Measurements from ENCODE around the gene PIK3C2G.
"Not testable (repeated sequence)": the region's sequence is repeated elsewhere in the genome, so short reads cannot be mapped to it uniquely, and the experiment has no call there.

Gene PIK3C2G, protein sequence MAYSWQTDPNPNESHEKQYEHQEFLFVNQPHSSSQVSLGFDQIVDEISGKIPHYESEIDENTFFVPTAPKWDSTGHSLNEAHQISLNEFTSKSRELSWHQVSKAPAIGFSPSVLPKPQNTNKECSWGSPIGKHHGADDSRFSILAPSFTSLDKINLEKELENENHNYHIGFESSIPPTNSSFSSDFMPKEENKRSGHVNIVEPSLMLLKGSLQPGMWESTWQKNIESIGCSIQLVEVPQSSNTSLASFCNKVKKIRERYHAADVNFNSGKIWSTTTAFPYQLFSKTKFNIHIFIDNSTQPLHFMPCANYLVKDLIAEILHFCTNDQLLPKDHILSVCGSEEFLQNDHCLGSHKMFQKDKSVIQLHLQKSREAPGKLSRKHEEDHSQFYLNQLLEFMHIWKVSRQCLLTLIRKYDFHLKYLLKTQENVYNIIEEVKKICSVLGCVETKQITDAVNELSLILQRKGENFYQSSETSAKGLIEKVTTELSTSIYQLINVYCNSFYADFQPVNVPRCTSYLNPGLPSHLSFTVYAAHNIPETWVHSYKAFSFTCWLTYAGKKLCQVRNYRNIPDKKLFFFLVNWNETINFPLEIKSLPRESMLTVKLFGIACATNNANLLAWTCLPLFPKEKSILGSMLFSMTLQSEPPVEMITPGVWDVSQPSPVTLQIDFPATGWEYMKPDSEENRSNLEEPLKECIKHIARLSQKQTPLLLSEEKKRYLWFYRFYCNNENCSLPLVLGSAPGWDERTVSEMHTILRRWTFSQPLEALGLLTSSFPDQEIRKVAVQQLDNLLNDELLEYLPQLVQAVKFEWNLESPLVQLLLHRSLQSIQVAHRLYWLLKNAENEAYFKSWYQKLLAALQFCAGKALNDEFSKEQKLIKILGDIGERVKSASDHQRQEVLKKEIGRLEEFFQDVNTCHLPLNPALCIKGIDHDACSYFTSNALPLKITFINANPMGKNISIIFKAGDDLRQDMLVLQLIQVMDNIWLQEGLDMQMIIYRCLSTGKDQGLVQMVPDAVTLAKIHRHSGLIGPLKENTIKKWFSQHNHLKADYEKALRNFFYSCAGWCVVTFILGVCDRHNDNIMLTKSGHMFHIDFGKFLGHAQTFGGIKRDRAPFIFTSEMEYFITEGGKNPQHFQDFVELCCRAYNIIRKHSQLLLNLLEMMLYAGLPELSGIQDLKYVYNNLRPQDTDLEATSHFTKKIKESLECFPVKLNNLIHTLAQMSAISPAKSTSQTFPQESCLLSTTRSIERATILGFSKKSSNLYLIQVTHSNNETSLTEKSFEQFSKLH (N-terminal part only)

DNA sequence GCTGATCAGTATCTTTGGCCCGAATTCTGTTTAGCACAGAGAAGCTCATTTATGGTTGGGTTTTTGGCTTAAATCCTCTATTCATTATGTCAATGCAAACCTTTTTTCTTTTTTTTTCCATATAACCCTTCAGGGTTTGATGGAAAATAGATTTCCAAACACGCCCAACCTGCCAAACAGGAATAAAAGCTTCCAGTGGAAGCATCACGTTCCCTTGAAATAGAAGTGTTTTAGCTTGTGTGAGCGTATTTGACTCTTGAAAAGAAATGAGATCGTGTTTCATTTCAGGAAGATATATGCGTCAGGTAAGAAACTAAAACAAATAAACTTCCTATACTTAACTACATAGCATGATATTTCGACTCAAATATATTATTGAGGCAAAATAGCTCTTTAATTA, at the start of gene PIK3C2G:
Gene PIK3C2G (plus strand): TSS at position 246 of the 400 bp plus-strand sequence. CDS start 20,564 bp downstream, outside the sequence.
- DNase-seq, result no peak

DNA sequence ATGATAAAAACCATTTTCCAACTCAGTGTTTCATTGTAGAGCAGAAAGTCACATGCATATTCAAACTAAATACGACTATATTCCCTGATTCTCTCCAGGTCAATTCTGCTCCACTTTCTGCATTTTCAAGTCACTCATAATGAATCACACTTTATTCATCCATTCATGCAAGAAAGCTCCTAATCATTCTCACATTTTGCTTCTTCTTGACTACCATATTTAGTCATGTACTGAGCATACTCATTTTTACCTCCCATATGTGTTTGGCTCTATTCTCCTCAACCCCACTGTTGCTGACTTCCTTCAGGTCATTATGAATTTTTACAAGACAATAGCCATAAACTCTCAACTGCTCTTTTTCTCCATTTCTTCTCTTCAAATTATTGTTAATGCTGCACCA, 43.4 kb upstream of the PIK3C2G start:
- DNase-seq, result no peak

DNA sequence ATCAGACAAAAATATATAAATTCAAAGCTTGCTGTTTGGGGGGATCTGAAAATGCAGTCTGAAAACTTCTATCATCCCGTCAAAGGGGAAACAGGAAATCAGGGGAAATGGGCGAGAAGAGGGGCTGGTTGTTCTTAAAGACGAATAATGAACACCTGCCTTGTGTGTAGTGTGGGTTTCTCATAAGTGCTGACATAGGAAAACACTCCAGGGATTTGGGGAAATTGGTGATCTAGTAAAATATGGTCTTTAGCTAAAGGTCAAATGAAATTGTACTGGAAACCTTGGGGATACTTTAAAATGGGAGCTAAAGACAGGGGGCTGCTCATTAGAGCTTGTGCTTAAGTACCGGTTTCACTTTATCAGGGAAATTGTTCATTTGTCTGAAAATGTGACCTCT, 39.6 kb upstream of the PIK3C2G start:
- no peak for DNase-seq

DNA sequence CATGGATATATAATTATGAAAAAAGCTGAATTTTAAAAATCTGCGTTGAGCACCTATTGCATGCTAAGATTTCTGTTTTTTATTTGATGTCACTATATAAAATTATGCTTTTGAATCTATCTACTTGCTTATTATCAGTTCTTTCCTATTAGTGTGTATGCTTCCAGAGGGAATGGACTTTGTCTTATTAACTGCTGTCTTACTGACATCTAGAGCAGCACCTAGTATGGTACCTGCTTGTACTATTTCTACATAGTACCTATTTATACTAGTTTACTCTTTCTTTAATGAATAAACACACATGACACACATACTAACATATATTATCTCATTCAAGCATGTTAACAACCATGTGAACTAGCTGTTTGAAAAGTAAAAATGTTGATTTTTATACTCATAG, 38.6 kb upstream of the PIK3C2G start:
- no peak for DNase-seq

DNA sequence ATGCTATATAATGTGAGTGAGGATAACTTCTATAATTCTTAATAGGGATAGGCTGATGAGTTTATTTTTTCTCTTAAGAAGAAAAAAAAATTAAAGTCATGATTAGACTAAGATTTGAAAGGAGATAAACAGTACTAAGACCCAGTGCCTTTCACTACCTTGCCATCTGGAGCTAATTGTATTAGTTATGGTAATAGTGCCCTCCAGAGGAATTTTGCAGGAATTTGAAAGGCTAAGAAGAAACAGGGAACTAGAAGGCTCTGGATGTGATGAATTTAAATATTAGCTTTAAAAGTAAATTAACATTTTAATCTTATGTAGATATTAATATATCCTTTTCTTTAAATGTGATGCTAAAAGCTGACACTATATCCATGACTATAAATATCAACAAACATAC, 36.6 kb upstream of the PIK3C2G start:
- DNase-seq, result no peak

DNA sequence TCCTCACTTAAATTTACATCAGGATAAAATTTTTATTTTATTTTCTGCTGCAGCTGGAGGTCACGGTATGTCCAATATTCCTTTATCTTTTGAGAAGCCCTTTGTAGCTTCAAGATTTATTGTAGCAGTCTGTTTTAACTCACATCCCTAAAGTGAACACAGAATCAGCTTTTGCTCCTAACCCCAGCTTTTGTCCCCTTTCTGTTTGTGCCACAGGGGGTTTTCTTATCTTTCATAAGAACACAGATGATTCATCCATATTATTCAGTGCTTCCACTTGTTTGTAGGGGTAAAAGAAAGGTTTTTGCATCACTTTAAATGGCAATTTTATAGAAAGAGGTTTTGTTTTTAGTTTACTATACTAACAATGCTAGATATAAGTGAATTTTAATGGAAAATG, 21.8 kb upstream of the PIK3C2G start:
- DNase-seq, result no peak

DNA sequence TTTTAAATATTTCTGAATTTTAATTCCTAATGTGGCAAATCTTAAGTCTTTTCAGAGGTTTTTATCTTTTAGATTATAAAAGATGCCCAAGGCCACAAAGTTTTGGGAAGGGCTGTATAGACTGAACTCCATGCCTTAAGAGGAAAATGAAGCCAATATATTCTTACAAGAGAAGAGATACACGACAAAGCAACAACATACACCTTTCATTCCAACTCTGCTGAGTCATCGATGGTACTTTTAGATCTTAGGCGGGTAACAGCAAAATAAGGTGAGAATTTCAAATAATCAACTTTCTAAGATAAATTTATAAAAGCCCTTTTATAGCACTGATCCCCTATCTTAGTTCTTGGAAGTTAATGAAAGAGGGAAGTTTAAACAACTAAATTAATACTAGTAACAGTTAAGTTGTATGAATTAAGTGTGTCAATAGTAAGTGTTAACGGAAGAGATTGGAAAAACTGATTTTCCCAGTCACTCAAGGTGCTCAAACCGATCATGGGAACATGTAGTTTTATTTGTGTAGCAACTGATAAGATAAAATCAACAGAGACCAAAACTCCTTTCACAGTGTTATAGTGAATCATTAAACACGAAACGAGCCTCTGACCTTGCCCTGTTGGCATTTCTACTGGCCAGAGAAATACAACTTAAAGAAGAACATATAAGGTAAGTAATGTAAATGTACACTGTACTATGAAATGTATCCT, 18.8 kb upstream of the PIK3C2G start:
- DNase-seq, result no peak

DNA sequence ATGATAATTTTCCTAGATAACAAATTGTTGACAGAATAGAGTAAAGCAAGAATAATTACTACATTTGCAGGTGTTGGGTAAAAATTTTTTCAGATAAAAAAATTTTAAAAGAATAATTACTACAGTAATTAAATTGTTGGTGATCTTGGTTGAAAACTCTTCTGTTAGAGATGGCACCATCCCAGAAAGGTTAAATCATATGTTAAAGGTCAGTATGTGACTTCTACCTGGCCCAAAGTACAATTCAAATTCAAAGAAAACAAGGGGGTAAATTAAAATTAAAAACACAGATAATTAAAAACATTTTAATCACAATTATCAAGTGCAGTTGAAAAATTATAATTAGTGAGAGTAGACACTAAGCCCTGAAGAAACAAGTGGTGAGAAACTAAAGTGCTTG, 18.1 kb upstream of the PIK3C2G start:
- no peak for DNase-seq

DNA sequence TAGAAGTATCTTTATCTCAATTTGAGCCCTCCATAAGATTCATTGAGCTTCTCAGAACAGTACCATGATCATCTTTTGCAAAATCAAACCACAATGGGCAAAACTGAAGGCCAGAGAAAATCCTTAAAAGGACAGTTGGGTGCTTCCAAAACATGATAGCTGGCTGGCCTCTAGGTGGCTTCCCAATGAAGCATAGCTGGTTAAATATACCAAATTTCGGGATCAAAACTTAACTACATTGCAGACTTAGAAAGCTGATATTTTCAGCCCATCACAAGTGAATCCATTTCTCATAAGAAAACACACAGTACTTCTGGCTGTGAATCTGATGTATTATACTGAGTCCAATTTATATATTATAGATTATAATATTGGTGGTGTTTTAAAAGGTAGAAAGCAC, 15.3 kb upstream of the PIK3C2G start:
- no peak for DNase-seq

DNA sequence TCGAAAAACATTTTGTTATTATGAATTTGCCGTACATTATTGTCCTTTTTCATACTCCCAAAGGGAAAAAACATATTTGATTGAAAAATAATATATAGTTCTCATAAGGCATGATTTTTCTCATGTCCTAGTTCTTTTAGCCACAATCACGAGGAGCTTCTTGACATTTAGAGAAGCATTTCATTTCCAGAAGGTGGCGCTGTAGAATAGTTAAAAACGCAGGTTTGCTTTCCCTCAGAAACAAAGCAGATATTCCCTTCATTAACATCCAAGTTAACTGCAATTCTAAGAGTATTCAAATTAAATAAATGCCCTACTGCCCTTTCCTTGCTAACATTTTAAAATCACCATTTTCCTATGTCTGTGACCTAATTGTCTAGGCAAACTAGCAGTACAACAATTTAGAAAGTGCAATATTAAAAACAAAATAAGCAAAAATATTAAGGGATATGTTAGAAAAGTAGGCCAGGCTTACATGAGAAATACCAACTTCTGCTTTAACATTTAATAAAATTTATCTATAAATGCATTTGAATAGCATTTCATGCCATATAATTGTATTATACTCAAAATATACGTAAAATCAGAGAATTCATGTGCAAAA, 10.9 kb upstream of the PIK3C2G start:
- no peak for DNase-seq

DNA sequence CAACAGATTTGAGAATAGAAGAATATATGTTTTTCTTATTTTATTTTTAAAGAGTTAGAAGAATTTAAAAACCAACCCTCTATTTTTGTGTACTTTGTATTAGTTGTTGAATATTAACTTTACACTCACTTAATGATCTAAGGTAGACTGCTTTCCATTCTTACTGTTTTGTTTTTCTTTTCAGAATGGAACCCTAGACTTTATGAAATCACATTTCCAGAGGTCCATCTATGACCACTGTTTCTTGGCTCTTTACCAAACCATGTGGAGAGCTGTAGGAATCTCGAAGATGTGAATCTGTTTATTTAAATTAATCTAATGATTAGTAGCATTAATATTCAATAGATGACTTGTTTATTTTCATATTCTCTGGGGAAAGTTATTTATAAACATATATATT, 7.2 kb upstream of the PIK3C2G start:
- no peak for DNase-seq

DNA sequence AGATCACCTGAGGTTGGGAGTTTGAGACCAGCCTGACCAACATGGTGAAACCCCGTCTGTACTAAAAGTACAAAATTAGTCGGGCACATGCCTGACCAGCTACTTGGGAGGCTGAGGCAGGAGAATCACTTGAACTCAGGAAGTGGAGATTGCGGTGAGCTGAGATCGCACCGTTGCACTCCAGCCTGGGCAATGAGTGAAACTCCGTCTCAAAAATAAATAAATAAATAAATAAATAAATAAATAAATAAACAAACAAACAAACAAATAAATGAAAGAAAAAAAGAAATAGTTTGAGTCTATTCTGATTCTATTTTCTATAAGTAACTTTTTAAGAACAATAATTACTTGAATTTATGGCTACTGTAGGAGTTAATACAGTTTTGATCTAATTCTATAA, 6.3 kb upstream of the PIK3C2G start:
- DNase-seq, result not testable (repeated sequence)

DNA sequence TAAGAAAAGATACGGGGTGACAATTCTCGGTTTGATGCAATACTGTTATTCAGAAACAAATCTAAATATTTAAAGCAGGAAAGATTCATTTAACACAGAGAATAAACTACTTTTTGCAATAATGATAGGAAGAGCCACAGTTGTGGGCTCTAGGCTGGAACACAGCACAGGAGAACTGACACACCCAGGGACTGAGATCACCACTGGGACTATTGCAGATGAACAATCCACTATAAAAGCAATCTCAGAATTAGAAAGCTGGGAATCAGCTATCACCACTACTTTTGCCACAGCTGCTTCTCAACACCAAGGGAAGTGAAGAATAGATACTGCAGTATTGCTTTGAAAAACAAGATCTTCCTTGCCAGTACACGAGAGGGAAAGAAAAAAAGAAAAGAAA, 4.1 kb upstream of the PIK3C2G start:
- DNase-seq, result no peak

DNA sequence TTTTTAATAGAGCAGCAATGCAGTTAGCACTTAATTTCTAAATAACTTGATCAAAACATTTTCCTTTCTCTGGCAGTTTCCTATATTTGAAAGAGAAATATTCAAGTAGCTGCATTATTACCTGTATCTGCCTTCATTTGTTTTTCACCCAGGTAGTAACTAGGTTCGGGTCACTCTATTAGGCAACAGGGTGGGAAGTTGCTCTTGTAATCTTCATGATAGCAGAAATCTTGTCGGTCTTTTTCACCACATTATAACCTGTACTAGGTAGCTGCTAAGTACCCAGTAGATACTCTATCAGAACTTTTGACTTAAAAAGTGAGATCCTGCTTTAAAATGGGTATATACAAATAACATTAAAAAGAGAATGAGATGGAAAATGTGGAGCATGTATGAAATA, 2.4 kb upstream of the PIK3C2G start:
- DNase-seq, result no peak

DNA sequence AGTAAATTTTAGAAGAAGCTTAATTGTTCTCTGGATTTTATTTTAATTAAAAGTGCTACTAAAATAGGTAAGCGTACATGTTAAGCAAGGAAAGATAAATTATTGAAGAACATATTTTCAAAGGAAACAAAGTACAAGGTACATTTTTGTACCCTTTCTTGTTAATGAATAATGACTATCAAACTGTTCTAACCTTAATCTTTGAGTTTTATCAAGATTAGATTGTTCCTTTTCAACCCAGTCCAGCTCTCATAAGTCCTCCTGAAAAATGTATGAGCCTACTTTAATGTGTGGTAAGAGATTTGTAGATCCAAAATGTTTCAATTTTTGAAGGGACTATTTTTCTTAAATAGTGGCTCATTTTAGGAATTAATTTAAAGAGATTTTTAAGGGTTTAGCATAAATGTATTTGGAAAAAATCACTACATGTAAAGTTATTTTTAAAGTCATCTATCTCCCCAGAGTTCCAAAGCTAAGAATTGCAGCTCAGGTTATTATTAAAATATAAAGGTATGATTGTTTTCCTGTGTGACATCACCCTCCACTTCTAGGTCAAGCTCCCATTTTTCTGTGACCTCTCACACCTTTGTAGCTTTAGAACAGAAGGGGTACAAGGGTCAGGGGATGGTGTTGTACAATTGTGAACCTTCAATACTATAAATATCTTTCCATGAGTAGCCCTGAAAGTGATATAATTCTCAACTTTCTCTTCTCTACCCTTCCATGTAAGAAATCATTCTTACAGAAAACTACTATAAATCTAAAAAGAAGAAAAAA, 1.2 kb upstream of the PIK3C2G start:
- DNase-seq, result no peak

DNA sequence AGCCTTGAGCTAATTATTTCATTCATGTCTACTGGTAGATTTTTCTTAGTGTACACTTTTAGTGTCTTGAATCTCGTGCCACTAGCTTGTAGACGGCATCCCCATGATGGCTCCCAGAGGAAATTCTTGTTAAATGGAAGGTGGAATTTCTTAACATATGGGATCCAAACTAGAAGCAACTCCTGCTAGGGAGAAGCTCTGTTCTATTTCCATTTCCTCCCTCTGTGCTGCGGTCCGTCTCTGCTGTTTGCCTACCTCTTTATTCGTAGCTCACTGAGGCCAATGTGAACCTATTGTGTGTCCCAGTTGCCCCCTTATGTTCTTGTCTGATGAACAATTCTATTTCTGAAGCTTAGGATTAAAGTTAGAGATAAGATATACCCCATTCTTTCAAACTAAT, 588 bp downstream of the PIK3C2G start:
- DNase-seq, result no peak

DNA sequence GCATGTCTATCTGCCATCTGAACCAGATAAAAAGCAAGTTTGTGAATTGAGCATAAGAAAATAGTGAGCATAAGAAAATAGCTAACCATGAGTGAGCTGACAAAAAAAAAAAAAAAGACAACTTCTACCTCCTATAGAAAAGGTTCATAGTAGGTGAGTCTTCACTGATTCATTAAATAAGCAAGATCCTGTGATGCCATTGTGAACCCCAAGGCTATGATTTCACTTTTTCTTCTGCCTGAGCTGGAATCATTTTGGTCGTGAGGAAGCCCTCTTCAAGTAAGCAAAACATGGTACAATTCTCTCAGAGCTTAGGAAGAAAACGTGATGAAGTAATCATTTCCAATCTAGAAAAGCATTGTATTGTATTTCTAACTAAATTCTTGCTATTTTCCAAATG, 1.2 kb downstream of the PIK3C2G start:
- DNase-seq, result no peak

DNA sequence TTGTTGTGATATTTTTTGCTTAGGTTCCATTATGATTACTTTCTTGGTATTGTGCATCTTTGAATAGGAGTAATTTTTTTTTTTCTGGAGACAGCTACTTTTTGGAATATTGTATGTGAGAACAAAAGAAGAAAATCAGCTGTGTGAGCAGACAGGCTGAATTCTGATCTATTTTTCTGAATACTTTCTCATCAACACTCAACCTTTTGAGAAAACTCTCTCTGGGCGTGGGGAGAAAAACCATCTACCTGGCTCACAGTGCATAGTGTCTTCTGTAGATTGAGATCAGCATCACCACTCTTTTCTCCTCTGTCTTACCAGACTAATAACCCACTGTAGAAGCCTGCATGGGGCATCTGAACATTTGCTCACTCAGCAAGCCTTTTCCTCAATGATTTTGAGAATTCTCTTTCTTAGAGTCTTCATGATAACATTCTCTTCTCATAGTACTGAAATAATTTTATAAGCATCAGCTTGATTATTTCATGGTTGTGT, 3.3 kb downstream of the PIK3C2G start:
- no peak for DNase-seq

DNA sequence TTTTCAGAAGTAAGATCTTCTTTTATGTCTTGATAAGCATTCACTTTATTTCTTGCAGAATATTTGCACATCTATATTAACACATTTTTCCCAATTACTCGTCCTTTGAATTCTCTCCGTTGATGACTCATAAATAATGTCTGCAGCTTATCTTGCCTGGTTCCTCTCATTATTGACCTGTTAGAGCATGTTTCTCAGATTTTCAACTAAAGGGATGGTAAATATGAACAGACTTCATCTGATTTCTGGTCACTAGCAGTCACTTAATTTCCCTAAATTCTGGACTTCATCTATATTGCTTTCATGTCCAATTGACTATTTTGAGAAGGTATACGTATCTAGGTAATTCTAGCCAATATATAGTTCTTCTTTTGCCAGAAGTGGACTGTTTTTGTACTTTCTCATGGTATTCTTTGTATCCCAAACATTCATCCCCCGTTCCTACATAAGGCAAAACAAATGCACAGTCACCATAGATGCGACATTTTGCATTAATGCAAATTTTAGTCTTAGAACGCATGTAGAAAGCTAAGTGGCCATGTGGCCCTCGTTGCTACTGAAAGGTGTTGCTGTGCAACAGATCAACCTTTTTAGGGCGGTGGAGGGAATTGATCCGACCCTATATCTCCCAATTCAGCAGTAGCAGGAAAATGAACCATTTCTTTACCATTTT, 6.2 kb downstream of the PIK3C2G start:
- no peak for DNase-seq

DNA sequence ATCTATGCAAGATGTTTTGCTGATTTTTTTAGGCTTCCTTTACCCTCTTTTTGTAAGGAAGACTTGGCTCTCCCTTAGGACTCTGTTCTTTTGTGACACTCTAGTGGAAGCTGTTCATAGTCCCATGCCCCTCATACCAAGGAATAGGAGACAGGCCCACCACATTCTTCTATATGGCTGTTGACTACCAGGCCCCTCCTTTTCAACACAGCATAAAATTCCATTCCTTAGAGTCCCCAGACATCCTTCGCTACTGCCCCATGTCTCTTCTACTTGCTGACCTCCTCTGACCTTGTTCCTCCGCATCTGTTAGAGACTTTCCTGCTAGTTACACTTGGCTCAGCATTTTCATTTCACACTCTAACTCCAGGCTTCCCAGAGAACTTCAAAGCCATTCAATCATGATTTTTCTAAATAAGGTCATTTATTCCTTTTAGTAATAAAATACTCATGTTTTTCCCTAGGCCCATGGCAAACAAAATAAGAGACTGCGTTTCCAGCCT, 9.7 kb downstream of the PIK3C2G start:
- no peak for DNase-seq
